ENCODE measurements around the gene TNFRSF13B. TPM values are rescaled to one million over a fixed set of nuclear protein-coding genes. Genes with fewer than 3 reads are reported as not detected.
"Not testable (repeated sequence)": the region's sequence is repeated elsewhere in the genome, so short reads cannot be mapped to it uniquely, and the experiment has no call there.

The TNFRSF13B gene
- total RNA-seq, 2 experiments from 2014 or later: 7.5 to 19.3 TPM

GRCh38 chr17:17004251-17004996 lies 32.5 kb upstream of the TNFRSF13B start:
- TF ChIP-seq EZH2phosphoT487 (IDR thresholded peaks at IDR 0.05; ENCODE audit: borderline replicate concordance, low read depth, low read length) (no peak), CTCF (conservative IDR thresholded peaks at IDR 0.05; ENCODE audit: low read length) (no peak)
- no peak overlapping the region for H3K4me2 ChIP-seq (ENCODE audit: low read length)
- no TSS peak for BruUV-seq (replicated peaks)

GRCh38 chr17:17002731-17003715 lies 31.1 kb upstream of the TNFRSF13B start:
- BruUV-seq (replicated peaks); H3K79me2 ChIP-seq (ENCODE audit: insufficient read depth, low read depth, low read length); H3K9me3 ChIP-seq (ENCODE audit: low read length); H3K9me2 ChIP-seq (ENCODE audit: insufficient read depth, low read length); H3K4me2 ChIP-seq (ENCODE audit: low read length); H2AFZ ChIP-seq (ENCODE audit: low read length); H3K27ac ChIP-seq (ENCODE audit: low read depth, low read length, poor library complexity, severe bottlenecking); intact Hi-C loops (cut with micrococcal nuclease; ENCODE audit: unreplicated experiment); H3K36me3 ChIP-seq (ENCODE audit: insufficient read depth, low read length); CTCF ChIA-PET (ENCODE audit: unreplicated experiment); POLR2A ChIA-PET; DNase-seq (ENCODE audit: low spot score); H4K20me1 ChIP-seq (ENCODE audit: insufficient read depth, low read length); H3K4me1 ChIP-seq (ENCODE audit: insufficient read depth, low read length, poor library complexity, severe bottlenecking); H3K4me3 ChIP-seq (ENCODE audit: low read depth, low read length, poor library complexity, severe bottlenecking): not testable (repeated sequence)

More at GRCh38 chr17:17004251-17004996, 32.5 kb upstream of the TNFRSF13B start:
- Histone ChIP-seq H3K79me2 (ENCODE audit: insufficient read depth, low read depth, low read length) (no peaks in the 10 kb centered on the region), H3K9me3 (ENCODE audit: low read length) (no peaks in the 10 kb centered on the region), H3K4me3 (ENCODE audit: low read depth, low read length, poor library complexity, severe bottlenecking) (no peak overlapping the region), H3K27ac (ENCODE audit: low read depth, low read length, poor library complexity, severe bottlenecking) (no peak overlapping the region), H3K36me3 (ENCODE audit: insufficient read depth, low read length) (no peaks in the 10 kb centered on the region), H3K4me1 (ENCODE audit: insufficient read depth, low read length, poor library complexity, severe bottlenecking) (peaks cover 7% of the 10 kb centered on the region), H4K20me1 (ENCODE audit: insufficient read depth, low read length) (no peaks in the 10 kb centered on the region), H2AFZ (ENCODE audit: low read length) (no peak overlapping the region), H3K9me2 (ENCODE audit: insufficient read depth, low read length) (no peaks in the 10 kb centered on the region)
- CTCF ChIA-PET (ENCODE audit: unreplicated experiment): no interaction called here
- POLR2A ChIA-PET: no interaction called here
- no peak for DNase-seq (ENCODE audit: low spot score)
- intact Hi-C loops (cut with micrococcal nuclease; ENCODE audit: unreplicated experiment): no loop called here

GRCh38 chr17:17001874-17002520 lies 30.1 kb upstream of the TNFRSF13B start:
- ChIA-PET CTCF (ENCODE audit: unreplicated experiment) (no interaction called here), POLR2A (no interaction called here)
- Histone ChIP-seq H3K79me2 (ENCODE audit: insufficient read depth, low read depth, low read length) (no peaks in the 10 kb centered on the region), H3K4me3 (ENCODE audit: low read depth, low read length, poor library complexity, severe bottlenecking) (no peak overlapping the region), H3K4me1 (ENCODE audit: insufficient read depth, low read length, poor library complexity, severe bottlenecking) (peaks cover 7% of the 10 kb centered on the region), H2AFZ (ENCODE audit: low read length) (peak overlapping the region; percentile 17; the same call in 1 of the 2 replicates), H3K4me2 (ENCODE audit: low read length) (peak overlapping the region; percentile 19; the same call in 1 of the 2 replicates), H3K9me3 (ENCODE audit: low read length) (no peaks in the 10 kb centered on the region), H4K20me1 (ENCODE audit: insufficient read depth, low read length) (no peaks in the 10 kb centered on the region), H3K9me2 (ENCODE audit: insufficient read depth, low read length) (no peaks in the 10 kb centered on the region), H3K27ac (ENCODE audit: low read depth, low read length, poor library complexity, severe bottlenecking) (no peak overlapping the region), H3K36me3 (ENCODE audit: insufficient read depth, low read length) (no peaks in the 10 kb centered on the region)
- intact Hi-C loops (cut with micrococcal nuclease; ENCODE audit: unreplicated experiment): loop anchor here (1.0 to 2.0 kb wide), 2 partner anchors 145 to 311 kb away; no protein-coding TSS in a partner anchor
- TF ChIP-seq EZH2phosphoT487 (IDR thresholded peaks at IDR 0.05; ENCODE audit: borderline replicate concordance, low read depth, low read length) (no peak), CTCF (conservative IDR thresholded peaks at IDR 0.05; ENCODE audit: low read length) (peak; percentile 98)
- peak; percentile 72 for DNase-seq (ENCODE audit: low spot score)
- BruUV-seq (replicated peaks): no TSS peak

Measured in OCI-LY7 (cell line).